H9 (cell line): Measurements from ENCODE around the gene TMEM271. TPM values are rescaled to one million over a fixed set of nuclear protein-coding genes. Genes with fewer than 3 reads are reported as not detected.

Experiments used
- DNase-seq: peaks from one replicate; pipeline ENCODE4 v3.0.0-alpha.2; 2017
- H2AFZ ChIP-seq: one replicate; pipeline ENCODE4 v1.6.1; 2013; ENCODE audit warnings: mild to moderate bottlenecking, low read length, control low read depth, moderate library complexity
- H2AK5ac ChIP-seq: 2 replicates; pipeline ENCODE4 v1.6.1; 2013; ENCODE audit warnings: low read length, control low read depth, mixed read lengths; ENCODE audit not compliant: insufficient read length
- H2BK120ac ChIP-seq: one replicate; pipeline ENCODE4 v1.6.1; 2013; ENCODE audit warnings: low read depth, mild to moderate bottlenecking, low read length, control low read depth, inconsistent platforms; ENCODE audit not compliant: poor library complexity, severe bottlenecking
- H2BK12ac ChIP-seq: 2 replicates; pipeline ENCODE4 v1.6.1; 2013; ENCODE audit warnings: low read length, control low read depth, mixed read lengths, low read depth; ENCODE audit not compliant: insufficient read length
- H2BK15ac ChIP-seq: 2 replicates; pipeline ENCODE4 v1.6.1; 2013; ENCODE audit warnings: low read depth, low read length, control low read depth
- H2BK20ac ChIP-seq: one replicate; pipeline ENCODE4 v1.6.1; 2013; ENCODE audit warnings: low read depth, mild to moderate bottlenecking, low read length, control low read depth, inconsistent platforms; ENCODE audit not compliant: poor library complexity, severe bottlenecking
- H2BK5ac ChIP-seq: 2 replicates; pipeline ENCODE4 v1.6.1; 2013; ENCODE audit warnings: low read length, control low read depth, mixed read lengths; ENCODE audit not compliant: insufficient read length
- H3K14ac ChIP-seq: 2 replicates; pipeline ENCODE4 v1.6.1; 2013; ENCODE audit warnings: low read length, control low read depth; ENCODE audit not compliant: insufficient read depth
- H3K18ac ChIP-seq: 2 replicates; pipeline ENCODE4 v1.6.1; 2013; ENCODE audit warnings: low read depth, mild to moderate bottlenecking, mixed read lengths, low read length, control low read depth; ENCODE audit not compliant: insufficient read length
- H3K23ac ChIP-seq: 2 replicates; pipeline ENCODE4 v1.6.1; 2013; ENCODE audit warnings: low read length, control low read depth, mixed read lengths, low read depth; ENCODE audit not compliant: insufficient read length
- H3K23me2 ChIP-seq: 2 replicates; pipeline ENCODE4 v1.6.1; 2013; ENCODE audit warnings: low read depth, mild to moderate bottlenecking, mixed read lengths, low read length, control low read depth; ENCODE audit not compliant: insufficient read length, poor library complexity, severe bottlenecking
- H3K27ac ChIP-seq: 2 replicates; pipeline ENCODE4 v1.5.1; 2013; ENCODE audit warnings: low read length, control low read depth, mixed read lengths, low read depth; ENCODE audit not compliant: insufficient read length
- H3K27me3 ChIP-seq: 2 replicates; pipeline ENCODE4 v1.6.1; 2013; ENCODE audit warnings: low read length, control low read depth, inconsistent platforms; ENCODE audit not compliant: insufficient read depth
- H3K4ac ChIP-seq: 2 replicates; pipeline ENCODE4 v1.6.1; 2013; ENCODE audit warnings: low read depth, mild to moderate bottlenecking, control low read depth, inconsistent platforms, low read length, moderate library complexity
- H3K4me1 ChIP-seq: 2 replicates; pipeline ENCODE4 v1.6.1; 2013; ENCODE audit warnings: low read length, control low read depth, inconsistent platforms; ENCODE audit not compliant: insufficient read depth
- H3K4me2 ChIP-seq: 2 replicates; pipeline ENCODE4 v1.6.1; 2013; ENCODE audit warnings: low read length, control low read depth, mixed read lengths; ENCODE audit not compliant: insufficient read length, insufficient read depth
- H3K56ac ChIP-seq: 2 replicates; pipeline ENCODE4 v1.6.1; 2013; ENCODE audit warnings: low read depth, mild to moderate bottlenecking, mixed read lengths, low read length, control low read depth; ENCODE audit not compliant: insufficient read length
- H3K79me1 ChIP-seq: 2 replicates; pipeline ENCODE4 v1.6.1; 2013; ENCODE audit warnings: low read depth, mild to moderate bottlenecking, moderate library complexity, low read length, control low read depth, inconsistent platforms; ENCODE audit not compliant: insufficient read depth, poor library complexity, severe bottlenecking
- H3K79me2 ChIP-seq: 2 replicates; pipeline ENCODE4 v1.6.1; 2013; ENCODE audit warnings: low read length, control low read depth, inconsistent platforms; ENCODE audit not compliant: insufficient read depth
- H3K9ac ChIP-seq: 2 replicates; pipeline ENCODE4 v1.6.1; 2013; ENCODE audit warnings: low read length, control low read depth, mixed read lengths; ENCODE audit not compliant: insufficient read length; ENCODE audit errors: extremely low read depth
- H3K9me3 ChIP-seq: one replicate; pipeline ENCODE4 v1.6.1; 2013; ENCODE audit warnings: low read depth, low read length, inconsistent platforms; ENCODE audit not compliant: control insufficient read depth
- H3T11ph ChIP-seq: one replicate; pipeline ENCODE4 v1.6.1; 2013; ENCODE audit warnings: mild to moderate bottlenecking, low read length, control low read depth, inconsistent platforms
- H4K20me1 ChIP-seq: one replicate; pipeline ENCODE4 v1.6.1; 2013; ENCODE audit not compliant: control insufficient read depth, insufficient read length, insufficient read depth
- H4K5ac ChIP-seq: 2 replicates; pipeline ENCODE4 v1.6.1; 2013; ENCODE audit warnings: low read depth, mild to moderate bottlenecking, mixed read lengths, low read length, control low read depth; ENCODE audit not compliant: insufficient read length
- H4K8ac ChIP-seq: replicated peaks from 2 replicates; pipeline ENCODE4 v1.6.1; 2013; ENCODE audit warnings: low read length, control low read depth, mixed read lengths, low read depth; ENCODE audit not compliant: insufficient read length
- H4K91ac ChIP-seq: 2 replicates; pipeline ENCODE4 v1.6.1; 2013; ENCODE audit warnings: low read depth, mild to moderate bottlenecking, moderate library complexity, mixed read lengths, low read length, control low read depth; ENCODE audit not compliant: insufficient read length
- H3K27ac Mint-ChIP-seq, 3 experiments: 2 replicates in 2 of 3; 3 replicates in 1 of 3; pipeline ENCODE4 v1.8.0; 2020 to 2021; ENCODE audit warnings: mixed read lengths in 3 of 3, mild to moderate bottlenecking in 1 of 3, moderate library complexity in 1 of 3
- H3K27me3 Mint-ChIP-seq: 2 replicates; pipeline ENCODE4 v1.8.0; 2021; ENCODE audit warnings: low read depth, mild to moderate bottlenecking, moderate library complexity, mixed read lengths
- H3K36me3 Mint-ChIP-seq, 3 experiments: 2 replicates in 2 of 3; 3 replicates in 1 of 3; pipeline ENCODE4 v1.8.0; 2020 to 2021; ENCODE audit warnings: low read depth in 3 of 3, mixed read lengths in 3 of 3; ENCODE audit not compliant: insufficient read depth in 1 of 3
- H3K4me1 Mint-ChIP-seq, 2 experiments: 2 replicates each; pipeline ENCODE4 v1.8.0; 2020; ENCODE audit warnings: mixed read lengths in 2 of 2
- H3K4me3 Mint-ChIP-seq, 2 experiments: 2 replicates in 1 of 2; 3 replicates in 1 of 2; pipeline ENCODE4 v1.8.0; 2020 to 2021; ENCODE audit warnings: mild to moderate bottlenecking in 2 of 2, mixed read lengths in 2 of 2, moderate library complexity in 1 of 2
- H3K9me3 Mint-ChIP-seq, 2 experiments: 2 replicates in 1 of 2; 3 replicates in 1 of 2; pipeline ENCODE4 v1.8.0; 2020; ENCODE audit warnings: mild to moderate bottlenecking in 2 of 2, mixed read lengths in 2 of 2, moderate library complexity in 1 of 2
- CTCF ChIP-seq: fragments of 200-600 bp; sonication (generic); conservative IDR thresholded peaks from 3 replicates; pipeline ENCODE4 v1.8.0; 2021; ENCODE audit warnings: antibody characterized with exemption, mild to moderate bottlenecking
- WGBS: extraction: QIAGEN DNeasy Blood & Tissue Kit; methylation state at CpG from one replicate; pipeline ENCODE4 v1.1.7; 2013; ENCODE audit warnings: missing lambda C conversion rate, low lambda C conversion rate, mixed read lengths; ENCODE audit not compliant: insufficient read length; ENCODE audit errors: extremely low coverage; 5-methylcytosine and 5-hydroxymethylcytosine counted together
- total RNA-seq: library from RNA; stranded (reverse); gene quantifications from 2 replicates; pipeline ENCODE4 v1.2.1, GENCODE V29; 2021

TMEM271 gene
- total RNA-seq, 1 experiment from 2014 or later: 0.09 TPM

GRCh38 chr4:616911-617643 is 41.0 kb upstream of the TMEM271 start:
- no peaks in the 10 kb centered on the region for H4K20me1 ChIP-seq
- no peak overlapping the region for H4K8ac ChIP-seq
- H3K4me1 ChIP-seq: no peaks in the 10 kb centered on the region
- no peaks in the 10 kb centered on the region for H3K23me2 ChIP-seq
- Mint-ChIP-seq H3K4me1 (peaks cover 0 to 4% of the 10 kb centered on the region in 2 experiments; a peak in 1 of 4 replicates), H3K36me3 (no peaks in the 10 kb centered on the region; a peak in 1 of 7 replicates), H3K27ac (no peak overlapping the region), H3K4me3 (no peak overlapping the region), H3K27me3 (peaks cover 54% of the 10 kb centered on the region), H3K9me3 (0 out of 5 replicates have a peak, but pooled peaks cover 0 to 2% of the 10 kb centered on the region in 2 experiments)
- no peak overlapping the region for H2AFZ ChIP-seq
- H2BK5ac ChIP-seq: no peak overlapping the region
- H3K23ac ChIP-seq: no peak overlapping the region
- no peak overlapping the region for H2BK120ac ChIP-seq
- no peak overlapping the region for H3K9ac ChIP-seq
- TF ChIP-seq CTCF: no peak
- H3K9me3 ChIP-seq: no peaks in the 10 kb centered on the region
- no peak overlapping the region for H3K4me2 ChIP-seq
- no peak overlapping the region for H2AK5ac ChIP-seq
- no peak overlapping the region for H3K18ac ChIP-seq
- no peak overlapping the region for H3K4ac ChIP-seq
- no peak overlapping the region for H4K91ac ChIP-seq
- H3K27ac ChIP-seq: no peak overlapping the region
- H2BK20ac ChIP-seq: no peak overlapping the region
- H3K27me3 ChIP-seq: no peaks in the 10 kb centered on the region; the same call in 1 of the 2 replicates
- no peak overlapping the region for H3K56ac ChIP-seq
- no peak overlapping the region for H3T11ph ChIP-seq
- no peak overlapping the region for H2BK12ac ChIP-seq
- no peaks in the 10 kb centered on the region; the same call in 1 of the 2 replicates for H3K79me2 ChIP-seq
- H3K14ac ChIP-seq: no peak overlapping the region
- DNase-seq: no peak
- no CpG with 5 or more reads among the region's 27 CpGs for WGBS
- H4K5ac ChIP-seq: no peak overlapping the region
- H3K79me1 ChIP-seq: no peaks in the 10 kb centered on the region
- no peak overlapping the region for H2BK15ac ChIP-seq
